GM18511 (cell line): ENCODE data around the gene WDR91.
A peak's percentile ranks its signal among the peaks of the same experiment; 100 is the strongest.

Experiments used
- ATAC-seq: cut with Tn5 transposase; IDR thresholded peaks from one replicate; pipeline ENCODE4 v1.9.1; 2021; ENCODE audit warnings: mild to moderate bottlenecking, moderate library complexity; ENCODE audit not compliant: unreplicated experiment

WDR91 gene

GRCh38 chr7:135200821-135201331, 10.4 kb downstream of the WDR91 start:
- ATAC-seq, result no peak

- ATAC-seq, result no peak
These were observed 11.9 kb downstream of the WDR91 start for GRCh38 chr7:135199439-135199838.

GRCh38 chr7:135197906-135198655, 13.2 kb downstream of the WDR91 start:
- ATAC-seq, result no peak

GRCh38 chr7:135197343-135197742, 14.0 kb downstream of the WDR91 start:
- ATAC-seq, result no peak

DNA sequence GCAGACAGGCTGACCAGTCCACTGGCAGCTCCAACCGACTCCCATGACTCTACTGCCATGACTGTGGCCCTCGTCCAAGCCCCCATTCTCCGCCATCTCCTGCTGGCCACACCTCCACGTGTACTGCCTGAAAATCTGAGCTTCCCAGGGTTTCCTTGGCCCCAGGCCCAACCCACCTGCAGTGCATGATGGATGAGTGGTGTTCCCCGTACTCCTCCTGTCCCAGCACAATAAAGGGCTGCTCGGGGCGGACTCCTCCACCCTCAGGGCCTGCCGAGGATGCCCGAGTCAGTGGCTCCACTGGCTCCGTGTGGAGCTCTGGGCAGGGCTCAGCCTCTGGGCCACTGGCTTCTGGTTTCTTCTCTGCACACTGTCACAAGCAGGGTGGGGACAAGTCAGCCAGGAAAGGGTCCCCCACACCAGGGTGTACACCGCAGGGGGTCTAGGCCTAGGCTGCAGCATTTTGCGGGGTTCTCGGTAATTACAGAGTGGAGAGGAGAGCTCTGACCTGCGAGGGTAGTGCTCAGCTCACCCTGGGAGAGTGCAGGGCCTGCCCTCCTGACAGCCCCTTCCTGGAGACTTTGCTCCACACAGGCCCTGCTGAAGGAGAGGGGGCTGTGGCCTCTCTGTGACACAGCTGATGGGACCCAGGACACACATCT, 15.2 kb downstream of the WDR91 start:
- ATAC-seq, result no peak

GRCh38 chr7:135195156-135195555, 16.2 kb downstream of the WDR91 start:
- ATAC-seq, result no peak

GRCh38 chr7:135194494-135195095, 16.7 kb downstream of the WDR91 start:
- ATAC-seq, result no peak

GRCh38 chr7:135193615-135194081, 17.7 kb downstream of the WDR91 start:
- ATAC-seq, result no peak

GRCh38 chr7:135192914-135193536, 18.3 kb downstream of the WDR91 start:
- no peak for ATAC-seq

GRCh38 chr7:135190703-135191102, 20.6 kb downstream of the WDR91 start:
- no peak for ATAC-seq

- ATAC-seq, result no peak
These were observed 21.4 kb downstream of the WDR91 start for GRCh38 chr7:135189961-135190360.

- no peak for ATAC-seq
These were observed 22.1 kb downstream of the WDR91 start for GRCh38 chr7:135189221-135189662.

DNA sequence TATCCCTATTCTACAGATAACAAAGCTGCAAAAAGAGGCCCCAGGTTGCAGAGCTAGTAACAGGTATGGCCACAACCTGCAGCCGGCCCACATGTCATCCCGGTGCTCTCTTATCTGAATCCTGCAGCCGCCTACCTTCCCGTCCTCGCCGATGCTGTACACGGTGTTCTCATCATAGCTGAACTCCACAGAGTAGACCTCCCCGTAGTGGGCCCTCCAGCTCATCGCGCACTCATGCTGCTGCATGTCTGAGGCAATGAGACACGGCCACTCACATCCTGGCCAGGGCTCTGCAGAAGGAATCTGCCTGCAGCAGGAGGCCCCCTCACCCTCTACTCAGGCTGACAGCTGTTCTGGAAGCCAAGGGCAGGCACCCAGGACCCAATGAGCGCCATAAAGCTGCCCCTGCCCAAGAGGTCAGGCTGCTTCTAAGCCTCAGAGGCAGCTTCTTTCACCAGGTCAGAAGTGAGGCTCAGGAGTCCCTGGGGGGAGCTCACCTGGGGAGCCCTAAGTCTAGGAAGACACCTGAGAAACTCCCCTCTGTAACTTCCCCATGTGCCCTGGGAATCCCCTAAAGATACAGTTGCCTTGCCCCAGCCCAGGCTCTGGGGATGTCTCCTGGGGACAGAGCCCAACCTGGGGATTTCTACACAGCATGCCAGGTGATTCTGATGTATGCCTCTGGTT, 22.9 kb downstream of the WDR91 start:
- ATAC-seq, result peak; percentile 39

- ATAC-seq, result peak; percentile 65
These were observed 24.5 kb downstream of the WDR91 start for GRCh38 chr7:135186841-135187253.

DNA sequence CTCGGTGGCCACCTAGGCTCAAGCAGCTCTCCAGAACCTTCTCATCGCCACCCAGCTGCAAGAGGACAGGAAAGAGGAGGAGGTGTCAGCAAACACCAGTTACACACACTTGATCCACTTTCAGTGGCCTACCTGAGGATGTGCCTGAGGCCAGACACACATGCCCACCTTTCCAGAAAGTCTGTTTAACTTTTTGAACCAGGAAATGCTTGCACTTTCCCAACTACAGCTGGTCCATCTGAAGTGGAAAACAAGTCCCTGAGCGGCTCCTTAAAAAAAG, 25.1 kb downstream of the WDR91 start:
- ATAC-seq, result no peak

DNA sequence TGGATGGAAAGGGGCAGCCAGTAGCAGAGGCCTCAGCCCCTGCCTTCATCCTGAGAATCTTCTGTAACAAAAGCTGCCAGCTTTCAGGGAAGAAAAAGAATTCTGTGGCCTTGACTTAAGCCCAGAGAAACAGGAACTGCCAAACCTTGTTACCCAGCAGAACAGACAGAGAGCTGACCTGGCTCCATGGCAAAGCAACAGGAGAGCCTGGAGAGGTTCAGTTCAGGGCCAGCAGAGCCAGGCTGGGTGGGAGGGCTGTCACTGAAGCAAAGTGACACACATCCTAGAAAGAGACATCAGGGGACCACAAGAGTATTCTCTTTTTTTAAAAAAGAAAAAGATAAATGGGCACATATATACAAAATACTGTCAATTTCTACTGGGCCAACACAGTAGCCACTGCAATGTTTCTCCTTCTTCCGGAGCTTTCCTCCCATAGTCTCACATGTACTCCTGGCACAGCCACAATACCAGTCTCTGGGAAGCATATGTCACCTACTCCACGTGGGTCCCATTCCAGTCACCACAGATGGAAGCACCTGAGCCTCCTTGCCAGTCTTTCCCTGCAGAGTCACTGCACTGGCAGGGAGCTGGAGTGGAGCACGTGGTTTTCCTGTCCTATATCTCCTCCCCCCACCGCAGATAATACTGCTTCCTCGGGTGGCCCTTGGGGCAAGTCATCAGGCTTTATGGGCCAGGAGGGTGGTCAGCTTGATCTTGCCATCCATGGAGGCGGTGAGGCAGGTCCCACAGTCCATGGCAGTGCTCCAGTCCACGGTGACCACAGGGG, 25.7 kb downstream of the WDR91 start:
- ATAC-seq, result no peak

DNA sequence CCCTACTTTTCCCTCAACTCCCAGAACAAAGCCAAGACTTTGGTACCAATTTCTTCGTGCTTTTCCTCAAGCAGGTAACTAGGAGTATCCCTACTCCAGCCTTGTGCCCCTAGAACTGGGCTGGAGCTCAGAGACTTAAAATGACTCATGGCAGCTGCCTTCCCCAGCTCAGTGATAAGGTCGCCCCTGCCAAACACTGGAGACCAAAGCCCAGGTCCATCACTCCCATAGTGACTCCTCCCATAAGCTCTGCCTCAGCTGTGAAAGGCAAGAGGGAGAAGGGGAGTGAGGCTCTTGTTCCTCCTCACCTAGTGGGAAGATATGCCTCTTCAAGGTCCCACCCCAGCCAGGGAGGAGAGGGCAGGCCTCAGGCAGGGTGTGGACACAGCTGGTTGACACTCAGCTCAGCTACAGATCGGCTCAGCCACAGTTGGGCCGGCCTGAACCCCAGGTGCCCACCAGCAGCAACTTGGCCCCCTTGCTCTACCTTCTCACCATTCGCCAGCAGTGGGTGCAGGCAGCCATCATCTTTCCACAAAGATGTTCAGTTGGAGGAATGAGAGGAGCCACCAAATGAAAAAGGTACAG, 27.0 kb downstream of the WDR91 start:
- no peak for ATAC-seq

DNA sequence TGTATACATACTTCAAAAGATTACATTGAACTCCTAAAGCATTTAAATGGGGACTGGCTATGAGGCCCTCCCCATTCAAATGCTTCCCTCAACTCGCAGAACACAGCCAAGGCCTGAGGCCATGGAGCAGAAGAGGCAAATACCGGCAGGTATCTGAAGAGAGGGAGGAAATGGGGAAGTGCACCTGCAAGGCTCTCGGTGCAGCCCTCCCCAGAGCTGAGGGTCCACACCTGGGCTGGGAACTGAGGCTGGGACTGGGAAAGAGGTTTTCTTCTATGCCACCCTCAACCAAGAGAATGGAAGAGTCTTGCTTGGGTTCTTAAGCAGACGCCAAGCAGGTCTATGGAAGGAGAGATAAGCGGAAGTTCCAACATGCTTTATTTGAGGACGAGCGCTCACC, 27.8 kb downstream of the WDR91 start:
- no peak for ATAC-seq

- no peak for ATAC-seq
These were observed 29.2 kb downstream of the WDR91 start for GRCh38 chr7:135181929-135182678.
